Stimulated activated CD8-positive, alpha-beta memory T cell treated with anti-CD3 and anti-CD28 coated beads, Interleukin-12 subunit alpha, Interleukin-12 subunit beta, amount 100 ng/mL, for 24 hours (primary cell): ENCODE measurements around the gene THUMPD3.

Experiments used
- DNase-seq: peaks from one replicate; pipeline ENCODE4 v3.0.0-alpha.2; 2020; ENCODE audit errors: extremely low read depth

Gene THUMPD3

DNA sequence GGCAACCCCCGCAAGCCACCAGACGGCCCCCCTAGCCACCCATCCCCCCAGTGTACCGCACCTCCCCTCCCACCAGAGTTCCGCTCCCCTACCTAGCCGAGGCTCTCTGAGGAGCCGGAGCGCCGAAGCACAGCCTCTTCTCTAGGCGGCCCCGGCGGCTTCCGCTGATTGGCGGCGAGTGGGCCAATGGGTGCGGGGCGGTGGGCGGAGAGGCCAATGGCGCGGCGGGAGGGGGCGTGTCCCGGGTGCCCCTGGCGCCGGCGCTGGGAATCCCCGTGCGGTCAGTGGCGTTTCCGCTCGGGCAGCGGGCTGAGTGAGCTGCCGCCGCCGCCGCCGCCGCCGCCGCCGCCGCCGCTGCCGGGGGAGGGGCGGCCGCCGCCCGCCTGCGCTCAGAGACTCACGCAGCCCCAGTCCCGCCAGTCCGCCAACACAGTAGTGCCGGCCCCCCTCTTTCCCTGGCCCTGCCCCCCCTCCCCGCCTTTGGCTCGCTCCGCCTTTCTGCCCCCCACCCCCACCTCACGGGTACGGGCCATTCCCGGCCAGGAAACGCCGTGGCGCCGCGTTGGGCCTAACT is 34.6 kb downstream of the THUMPD3 start, which contains the start of gene SETD5:
Gene SETD5 (plus strand): TSS at position 284 of the 574 bp plus-strand sequence. CDS start 31,324 bp downstream, outside the sequence.
- peak; percentile 99 for DNase-seq

DNA sequence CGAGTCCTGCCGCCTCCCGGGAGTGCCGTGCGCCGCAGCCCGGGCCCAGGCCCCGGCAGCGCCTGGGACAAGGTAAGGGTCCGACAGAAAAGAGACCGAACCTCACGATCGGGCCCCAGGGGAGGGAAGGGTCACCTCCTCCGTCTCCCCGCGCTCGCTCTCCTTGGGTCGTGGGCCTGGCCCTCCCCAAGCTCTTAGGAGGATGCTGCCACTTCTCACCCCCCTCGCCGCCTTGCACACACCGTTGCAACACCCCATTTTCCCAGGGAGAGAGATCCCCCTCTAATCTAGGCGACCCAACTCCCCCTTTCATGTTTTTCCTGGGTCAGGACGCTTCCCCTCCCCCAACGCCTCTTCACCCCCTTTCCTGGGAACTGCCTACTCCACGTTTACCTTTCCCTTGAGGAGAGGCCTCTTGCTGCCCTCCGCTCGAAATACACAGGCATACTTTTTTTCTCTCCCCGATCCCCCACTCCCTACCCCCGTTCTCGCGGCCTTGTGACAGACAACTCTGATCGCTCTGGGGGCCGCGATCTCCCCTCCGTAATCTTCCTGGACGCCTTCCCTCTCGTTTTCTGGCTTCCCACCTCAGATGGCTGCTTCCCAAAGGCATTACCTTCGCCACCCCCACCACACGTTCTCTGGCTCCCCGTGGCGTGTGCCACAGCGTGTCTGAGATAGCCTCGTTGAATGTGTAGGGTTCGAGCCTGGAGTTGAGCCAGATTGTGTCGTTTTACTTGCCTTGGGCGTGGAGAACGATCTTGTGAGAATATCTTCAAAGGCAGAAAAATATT is 35.2 kb downstream of the THUMPD3 start:
- no peak for DNase-seq

DNA sequence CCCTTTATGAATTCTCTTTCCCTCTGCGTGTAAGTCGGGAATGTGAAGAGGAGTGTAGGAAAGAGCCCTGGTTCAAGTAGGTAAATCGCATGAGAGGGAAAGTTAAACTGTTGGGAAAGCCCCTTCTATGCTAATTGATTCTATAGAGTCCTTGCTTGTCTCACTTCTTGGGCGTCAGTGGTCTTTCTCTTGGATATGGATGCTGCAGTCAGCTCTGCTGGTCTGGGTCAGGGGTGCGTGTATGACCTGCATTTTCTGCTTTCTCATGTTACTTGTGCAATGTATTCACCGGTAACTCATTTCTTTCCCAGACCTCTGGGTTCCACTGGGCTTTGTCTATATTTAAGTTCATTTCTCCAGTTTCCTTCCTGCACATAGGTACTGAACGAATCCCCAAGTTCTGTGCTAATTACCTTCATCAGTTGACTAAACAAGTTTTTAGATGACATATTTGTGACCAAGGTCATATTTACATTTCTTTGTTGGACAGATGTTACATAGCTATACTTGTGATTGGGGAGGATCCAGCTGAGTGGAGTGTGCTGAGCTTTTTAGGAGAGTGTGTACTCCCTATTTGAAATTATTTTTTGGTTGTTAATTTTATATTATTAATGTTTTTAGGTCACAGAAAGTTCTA is 36.0 kb downstream of the THUMPD3 start:
- DNase-seq, result no peak

DNA sequence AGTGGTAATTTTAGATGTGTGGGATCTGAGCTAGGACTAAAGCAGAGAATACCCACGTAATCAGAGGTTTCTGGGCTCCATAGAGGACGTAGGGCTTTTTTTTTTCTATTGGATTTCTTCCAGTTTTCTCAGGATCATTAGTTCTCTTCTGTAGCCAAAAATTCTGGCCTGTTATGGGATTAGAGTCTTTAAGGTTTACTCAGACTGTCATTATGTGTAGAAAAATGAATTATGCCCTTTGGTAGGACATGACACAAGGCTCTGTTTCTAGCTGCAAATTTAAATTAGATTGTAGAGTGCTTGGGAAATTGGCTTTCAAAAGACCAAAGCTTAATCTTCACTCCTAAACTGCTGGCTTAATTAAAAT is 36.5 kb downstream of the THUMPD3 start:
- DNase-seq, result no peak

- DNase-seq, result no peak
Observed at GRCh38 chr3:9399746-9400145, 36.9 kb downstream of the THUMPD3 start.

DNA sequence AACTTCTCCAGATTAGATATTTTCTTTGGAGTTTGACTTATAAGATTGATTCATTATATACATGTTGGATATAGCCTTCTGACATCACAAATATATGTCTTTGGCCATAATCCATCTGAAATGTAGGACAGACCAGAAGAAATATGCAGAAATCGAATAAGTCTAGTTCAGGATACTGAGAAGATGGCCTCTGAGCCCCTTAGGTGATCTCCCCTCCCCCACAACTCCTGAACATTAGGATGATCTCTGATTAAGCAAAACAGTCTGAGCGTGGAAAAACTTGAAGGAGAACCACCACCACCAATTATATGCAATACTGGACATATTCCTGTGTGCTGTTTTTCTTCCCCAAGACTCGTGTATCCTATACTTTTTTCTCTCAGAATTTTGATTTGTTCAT is 37.8 kb downstream of the THUMPD3 start:
- DNase-seq, result no peak

DNA sequence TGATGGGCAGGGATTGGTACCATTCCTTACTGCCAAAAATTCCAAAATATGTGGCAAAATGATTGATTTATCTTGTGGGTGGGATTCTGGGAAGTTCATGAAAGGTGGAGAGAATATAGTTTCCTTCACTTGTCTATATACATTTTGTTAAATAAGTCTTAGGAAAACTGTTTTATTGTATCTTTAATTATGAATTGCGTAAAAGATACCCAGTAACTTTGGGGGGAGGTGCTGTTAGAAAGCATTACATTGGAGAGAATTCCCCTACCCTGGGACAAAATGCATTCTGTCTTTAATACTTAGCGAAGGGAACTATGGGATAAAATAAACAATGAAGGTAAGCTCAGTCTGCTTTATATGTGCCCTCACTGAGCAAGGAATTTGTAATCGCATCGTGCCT is 39.1 kb downstream of the THUMPD3 start:
- DNase-seq, result no peak

DNA sequence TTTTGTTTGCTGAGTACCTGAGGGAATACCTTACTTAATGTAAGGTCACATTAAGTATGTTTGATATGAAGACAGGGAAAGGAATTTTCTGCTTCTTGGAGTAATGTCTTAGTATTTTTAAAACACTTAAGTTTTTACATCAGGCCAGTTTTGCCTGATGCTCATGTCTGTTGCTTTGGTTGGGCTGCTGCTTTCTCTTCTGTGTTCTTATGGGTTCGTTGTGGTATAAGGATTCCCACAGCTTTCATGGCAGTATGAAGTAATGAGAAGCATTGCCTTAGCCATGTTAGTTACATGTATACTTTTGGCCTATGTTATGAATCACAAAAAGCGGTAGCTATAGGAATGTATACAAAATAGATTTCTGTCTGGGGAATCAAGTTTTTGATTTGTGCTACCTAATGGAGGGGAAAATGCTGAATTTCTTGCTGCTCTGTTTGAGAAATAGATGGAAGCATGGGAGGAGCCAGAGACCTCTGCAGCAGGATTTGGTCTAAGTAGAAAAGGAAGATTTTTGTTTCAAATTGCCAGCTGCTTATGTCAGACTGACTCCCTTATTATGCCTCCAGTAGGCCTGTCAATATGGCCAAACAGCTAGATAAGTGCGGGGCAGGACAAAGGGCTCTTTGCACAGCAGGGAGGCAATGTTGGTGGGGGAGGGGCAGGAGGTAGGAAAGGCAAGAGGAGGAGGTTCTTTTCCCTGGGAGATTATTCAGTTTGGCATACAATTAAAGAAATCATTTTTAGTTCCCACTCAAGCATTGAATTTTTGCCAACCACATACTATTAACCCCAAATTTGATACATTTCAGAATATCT is 39.8 kb downstream of the THUMPD3 start:
- no peak for DNase-seq

GRCh38 chr3:9403463-9403862 is 40.6 kb downstream of the THUMPD3 start:
- no peak for DNase-seq

- no peak for DNase-seq
Observed at GRCh38 chr3:9404680-9405079, 41.8 kb downstream of the THUMPD3 start.

GRCh38 chr3:9405756-9406155 is 42.9 kb downstream of the THUMPD3 start:
- no peak for DNase-seq

DNA sequence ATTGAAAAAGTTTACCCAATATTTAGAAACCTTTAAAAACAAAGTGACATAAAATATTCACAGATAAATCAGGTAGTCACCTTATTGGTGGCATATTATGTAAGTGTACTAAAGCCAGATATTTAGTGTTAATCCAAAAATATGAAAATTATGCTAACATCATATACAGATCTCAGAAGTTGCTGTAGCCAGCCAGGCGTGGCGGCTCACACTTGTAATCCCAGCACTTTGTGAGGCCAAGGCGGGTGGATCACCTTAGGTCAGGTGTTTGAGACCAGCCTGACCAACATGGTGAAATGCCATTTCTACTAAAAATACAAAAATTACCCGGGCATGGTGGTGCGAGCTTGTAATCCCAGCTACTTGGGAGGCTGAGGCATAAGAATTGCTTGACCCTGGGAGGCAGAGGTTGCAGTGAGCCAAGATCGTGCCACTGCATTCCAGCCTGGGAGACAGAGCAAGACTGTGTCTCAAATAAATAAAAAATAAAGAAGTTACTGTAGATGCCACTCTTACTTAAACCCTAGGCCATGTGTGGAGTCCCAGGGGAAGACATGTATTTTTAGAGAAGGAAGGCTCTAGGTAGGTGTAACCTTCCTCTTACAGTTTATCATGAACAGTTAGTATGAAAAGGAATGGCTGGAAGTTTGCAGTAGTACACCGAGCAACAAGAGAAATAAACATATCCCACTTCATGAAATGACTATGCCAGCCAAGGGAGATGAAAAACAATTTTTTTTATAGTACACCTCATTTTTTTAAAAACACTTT is 44.2 kb downstream of the THUMPD3 start:
- DNase-seq, result no peak

DNA sequence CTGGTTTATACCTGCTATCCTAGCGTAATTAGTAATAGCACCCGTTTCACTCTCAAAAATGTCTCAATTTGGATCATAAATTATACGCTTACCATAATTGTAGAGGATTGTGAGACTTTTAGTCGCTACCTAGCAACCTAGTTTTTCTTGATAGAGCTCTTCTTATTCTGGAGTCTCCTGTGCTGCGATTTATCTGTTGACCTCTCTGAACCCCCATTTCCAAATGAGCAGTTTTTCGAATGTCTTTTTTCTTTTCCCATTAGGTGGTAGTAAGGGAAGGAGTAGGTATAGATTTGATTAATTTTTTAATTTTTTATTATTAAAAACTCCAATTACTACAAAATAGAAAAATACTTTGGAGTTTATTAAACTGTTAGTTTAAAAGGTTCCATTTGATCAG is 45.2 kb downstream of the THUMPD3 start:
- DNase-seq, result no peak

DNA sequence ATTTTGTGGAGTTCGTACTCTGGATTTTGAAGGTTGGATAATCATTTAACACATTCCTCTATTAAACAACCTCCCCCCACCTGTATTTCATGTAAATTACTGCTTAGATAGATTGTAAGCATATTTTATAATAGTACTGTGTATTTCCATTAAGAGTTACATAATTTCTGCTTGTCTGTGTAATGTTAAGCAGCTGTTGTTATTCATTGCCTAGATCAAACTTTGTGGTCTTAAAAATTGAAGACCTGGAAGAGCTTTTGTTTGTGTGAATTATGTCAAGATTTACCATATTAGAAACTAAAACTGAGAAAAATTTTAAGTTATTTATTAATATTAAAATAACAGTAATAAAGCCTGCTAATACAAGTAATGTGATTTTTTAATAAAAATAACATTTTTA is 45.7 kb downstream of the THUMPD3 start:
- DNase-seq, result no peak

GRCh38 chr3:9409981-9410854 is 47.4 kb downstream of the THUMPD3 start:
- DNase-seq, result no peak

DNA sequence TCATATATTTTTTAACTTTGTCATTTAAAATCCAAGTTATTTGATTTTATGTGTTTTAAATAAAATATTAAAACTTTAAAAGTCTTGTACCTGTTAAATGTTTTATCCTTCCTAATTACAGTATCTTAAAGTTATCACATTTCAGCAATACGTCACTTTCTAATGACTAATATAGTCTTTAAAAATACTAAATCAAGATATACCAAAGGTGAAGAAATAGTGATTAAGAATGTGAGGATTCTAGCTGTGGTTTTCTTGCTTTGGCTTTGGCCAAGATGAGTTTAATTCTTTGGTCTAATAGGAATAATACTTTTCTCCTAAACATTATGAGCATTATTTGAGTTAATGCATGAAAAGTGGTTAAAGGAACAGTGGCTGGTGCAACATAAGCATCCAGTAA is 48.4 kb downstream of the THUMPD3 start:
- no peak for DNase-seq

DNA sequence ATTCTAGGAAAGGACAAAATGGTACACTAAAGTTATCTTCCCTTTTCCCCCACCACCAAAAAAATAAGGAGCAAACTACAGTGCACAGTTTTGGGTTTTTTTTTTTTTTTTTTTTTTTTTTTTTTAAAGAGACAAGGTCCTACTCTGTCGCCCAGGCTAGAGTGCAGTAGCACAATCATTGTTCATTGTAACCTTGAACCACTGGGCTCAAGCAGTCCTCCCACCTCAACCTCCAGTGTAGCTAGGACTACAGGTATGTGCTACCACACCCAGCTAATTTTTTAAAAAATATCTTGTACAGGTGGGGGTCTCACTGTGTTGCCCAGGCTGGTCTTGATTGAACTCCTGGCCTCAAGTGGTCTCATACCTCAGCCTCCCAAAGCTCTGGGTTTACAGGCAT is 49.4 kb downstream of the THUMPD3 start:
- DNase-seq, result no peak

DNA sequence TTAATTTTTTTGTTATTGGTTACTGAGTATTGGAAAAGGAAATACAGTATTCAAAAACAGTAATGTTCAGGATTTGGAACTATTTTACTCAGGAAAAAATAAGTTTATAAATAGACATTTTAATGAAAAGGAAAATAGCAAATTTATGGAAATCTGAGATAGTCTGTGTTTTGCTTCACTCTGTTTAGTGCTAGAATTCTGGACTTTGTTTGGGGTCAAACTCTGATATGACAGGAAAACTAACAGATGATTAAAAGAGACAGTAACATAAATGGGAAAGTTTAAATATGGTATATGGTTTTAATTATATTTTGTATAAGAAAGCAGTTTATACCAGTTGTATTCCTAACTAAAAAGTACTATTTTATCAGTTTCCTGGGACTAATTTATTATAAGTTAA is 52.0 kb downstream of the THUMPD3 start:
- DNase-seq, result no peak

DNA sequence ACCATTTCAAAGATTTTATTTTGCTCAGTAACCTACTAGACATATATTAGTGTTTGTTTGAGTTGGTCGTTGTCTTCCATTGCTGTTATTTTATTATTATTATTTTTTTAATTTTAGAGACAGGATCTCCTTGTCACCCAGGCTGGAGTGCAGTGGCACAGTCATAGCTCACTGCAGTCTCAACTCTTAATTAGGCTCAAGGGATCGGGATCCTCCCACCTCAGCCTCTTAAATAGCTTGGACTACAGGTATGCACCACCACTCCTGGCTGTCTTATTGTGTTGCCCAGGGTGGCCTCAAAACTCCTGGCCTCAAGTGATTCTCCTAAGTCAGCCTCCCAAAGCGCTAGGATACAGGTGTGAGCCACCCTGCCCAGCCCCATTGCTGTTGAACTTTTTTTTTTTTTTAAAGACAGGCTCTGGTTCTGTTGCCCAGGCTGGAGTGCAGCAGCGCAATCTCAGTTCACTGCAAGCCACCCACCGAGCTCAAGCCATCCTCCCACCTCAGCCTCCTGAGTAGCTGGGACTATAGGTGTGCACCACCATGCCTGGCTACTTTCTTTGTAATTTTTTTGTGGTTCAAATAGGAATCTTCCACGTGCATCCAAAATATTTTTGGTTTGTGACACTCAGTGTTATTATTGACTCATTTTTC is 52.8 kb downstream of the THUMPD3 start:
- no peak for DNase-seq
